HepG2 (cell line): ENCODE results near the gene COL5A1. TPM values are rescaled to one million over a fixed set of nuclear protein-coding genes. Genes with fewer than 3 reads are reported as not detected.

Experiments used
- ATAC-seq: fragments of 200-7000 bp; cut with Tn5 transposase; 3 replicates; pipeline ENCODE4 v1.9.1; 2020; ENCODE audit warnings: mild to moderate bottlenecking, moderate library complexity
- BruUV-seq: library from RNA; stranded (reverse); fragments of 400-500 nt; replicated peaks from 2 replicates; lab custom pipeline; 2021; lab: Mats Ljungman, UMichigan
- CTCF ChIA-PET: fragments of 300-600 bp; formaldehyde crosslinking; extraction: SDS; loops from one replicate; lab custom pipeline; 2021; ENCODE audit warnings: low total read pairs, inconsistent platforms, low intra/inter-chr PET ratio; lab: Yijun Ruan, JAX
- POLR2A ChIA-PET: fragments of 350-600 bp; sonication (Branson Sonifier 250); formaldehyde crosslinking; loops from one replicate; lab custom pipeline; 2020; ENCODE audit warnings: antibody characterized with exemption, inconsistent platforms; lab: Yijun Ruan, JAX
- DNase-seq: peaks from one replicate; pipeline ENCODE4 v3.0.0-alpha.2; 2015; ENCODE audit warnings: low spot score
- FAIRE-seq: peaks from 3 replicates; lab custom pipeline; 2011; peaks lifted over from hg19 to GRCh38; lab: Jason Lieb, UNC
- H2AFZ ChIP-seq: one replicate; pipeline ENCODE4 v1.6.1; 2011; ENCODE audit warnings: low read length, inconsistent platforms
- H3K27ac ChIP-seq: fragments of 300-600 bp; 3 replicates; pipeline ENCODE4 v1.8.0; 2011; ENCODE audit warnings: mixed run types, mild to moderate bottlenecking, mixed read lengths, low read length, inconsistent platforms; ENCODE audit not compliant: insufficient read depth; ENCODE audit errors: extremely low read length
- H3K27me3 ChIP-seq, 2 experiments: fragments of 200-600 bp in 1 of 2; 2 replicates in 1 of 2; 3 replicates in 1 of 2; pipeline versions ENCODE4 v1.6.0 to v1.8.0; 2011; ENCODE audit warnings: low read length in 2 of 2, mild to moderate bottlenecking in 2 of 2, moderate library complexity in 2 of 2, inconsistent platforms in 1 of 2; ENCODE audit not compliant: insufficient read depth in 2 of 2, control insufficient read depth in 1 of 2
- H3K36me3 ChIP-seq, 2 experiments: fragments of 200-600 bp in 1 of 2; replicated peaks in 1 of 2; 2 replicates in 1 of 2; 3 replicates in 1 of 2; pipeline versions ENCODE4 v1.5.1 to v1.8.0; 2011; ENCODE audit warnings: low read length in 2 of 2, inconsistent platforms in 1 of 2; ENCODE audit not compliant: insufficient read depth in 2 of 2, control insufficient read depth in 1 of 2
- H3K4me1 ChIP-seq: 2 replicates; pipeline ENCODE4 v1.5.1; 2012; ENCODE audit warnings: low read length, inconsistent platforms; ENCODE audit not compliant: insufficient read depth
- H3K4me2 ChIP-seq: 2 replicates; pipeline ENCODE4 v1.6.0; 2011; ENCODE audit warnings: low read depth, low read length, inconsistent platforms
- H3K4me3 ChIP-seq, 3 experiments: fragments of 200-600 bp in 1 of 3; sonication (generic), shearing (Covaris generic) in 1 of 3; replicated peaks in 1 of 3; 2 replicates each; pipeline ENCODE4 v1.5.1; 2011 to 2016; ENCODE audit warnings: low read length in 3 of 3, inconsistent platforms in 2 of 3, low read depth in 2 of 3, mild to moderate bottlenecking in 2 of 3, control low read depth in 1 of 3, mixed read lengths in 1 of 3; ENCODE audit not compliant: insufficient read depth in 1 of 3
- H3K79me2 ChIP-seq: one replicate; pipeline ENCODE4 v1.6.1; 2011; ENCODE audit warnings: low read length, inconsistent platforms; ENCODE audit not compliant: insufficient read depth
- H3K9ac ChIP-seq: 2 replicates; pipeline ENCODE4 v1.6.0; 2011; ENCODE audit warnings: mild to moderate bottlenecking, low read depth, low read length, inconsistent platforms; ENCODE audit not compliant: insufficient read depth
- H3K9me3 ChIP-seq: 2 replicates; pipeline ENCODE4 v1.5.1; 2012; ENCODE audit warnings: mild to moderate bottlenecking, low read length
- H4K20me1 ChIP-seq: 2 replicates; pipeline ENCODE4 v1.6.0; 2011; ENCODE audit warnings: inconsistent platforms, mild to moderate bottlenecking, low read length, moderate library complexity; ENCODE audit not compliant: insufficient read depth
- CSRNP1 ChIP-seq: sonication (generic); formaldehyde crosslinking; IDR thresholded peaks from 2 replicates; pipeline ENCODE4 v1.8.1; 2023; ENCODE audit warnings: mild to moderate bottlenecking, missing genetic modification reagents
- FLYWCH1 ChIP-seq: sonication (generic); formaldehyde crosslinking; IDR thresholded peaks from 2 replicates; pipeline ENCODE4 v1.8.1; 2023; ENCODE audit warnings: mild to moderate bottlenecking, missing genetic modification reagents
- GMEB2 ChIP-seq: IDR thresholded peaks from 2 replicates; pipeline ENCODE4 v1.6.1; 2016; ENCODE audit warnings: missing biosample characterization, missing genetic modification reagents, low read depth
- NCOA1 ChIP-seq: sonication (generic); formaldehyde crosslinking; IDR thresholded peaks from 2 replicates; pipeline ENCODE4 v1.9.0; 2021; ENCODE audit warnings: missing genetic modification reagents
- NFE2L1 ChIP-seq: sonication (generic); formaldehyde crosslinking; IDR thresholded peaks from 2 replicates; pipeline ENCODE4 v1.4.0; 2020; ENCODE audit warnings: missing genetic modification reagents, mild to moderate bottlenecking, borderline replicate concordance
- PBX2 ChIP-seq: IDR thresholded peaks from 2 replicates; pipeline ENCODE4 v1.6.1; 2016; ENCODE audit warnings: control low read depth
- SYNCRIP ChIP-seq: fragments of 200-400 bp; formaldehyde crosslinking; IDR thresholded peaks from 2 replicates; pipeline ENCODE4 v1.6.1; 2018; ENCODE audit warnings: mild to moderate bottlenecking, low read depth, low read length; ENCODE audit not compliant: insufficient read depth
- TFAP4 ChIP-seq: sonication (generic); IDR thresholded peaks from 2 replicates; pipeline ENCODE4 v1.6.1; 2016; ENCODE audit warnings: low read depth, borderline replicate concordance
- ZBTB21 ChIP-seq: sonication (generic); formaldehyde crosslinking; IDR thresholded peaks from 2 replicates; pipeline ENCODE4 v1.4.0; 2020; ENCODE audit warnings: missing genetic modification reagents
- ZBTB4 ChIP-seq: sonication (generic); formaldehyde crosslinking; IDR thresholded peaks from 2 replicates; pipeline ENCODE4 v1.4.0; 2020; ENCODE audit warnings: missing genetic modification reagents, mild to moderate bottlenecking, borderline replicate concordance
- ZFP90 ChIP-seq: sonication (generic); formaldehyde crosslinking; IDR thresholded peaks from 2 replicates; pipeline ENCODE4 v1.8.0; 2022; ENCODE audit warnings: missing genetic modification reagents, mild to moderate bottlenecking, inconsistent platforms, borderline replicate concordance
- ZNF143 ChIP-seq: sonication (generic); formaldehyde crosslinking; IDR thresholded peaks from 2 replicates; pipeline ENCODE4 v1.4.0; 2020; ENCODE audit warnings: missing genetic modification reagents
- ZNF616 ChIP-seq: sonication (generic); formaldehyde crosslinking; IDR thresholded peaks from 2 replicates; pipeline ENCODE4 v1.5.0; 2020; ENCODE audit warnings: low read depth, mild to moderate bottlenecking, missing genetic modification reagents
- ZNF75D ChIP-seq: sonication (generic); formaldehyde crosslinking; IDR thresholded peaks from 2 replicates; pipeline ENCODE4 v1.8.1; 2023; ENCODE audit warnings: missing genetic modification reagents, mild to moderate bottlenecking, borderline replicate concordance
- ZSCAN9 ChIP-seq: IDR thresholded peaks from 2 replicates; pipeline ENCODE4 v1.6.1; 2016; ENCODE audit warnings: borderline replicate concordance
- whole genome bisulfite sequencing: methylation state at CpG from one replicate; pipeline ENCODE4 v1.1.6; 2017; ENCODE audit warnings: low lambda C conversion rate; 5-methylcytosine and 5-hydroxymethylcytosine counted together
- in situ Hi-C: cut with HindIII; loops from 2 replicates; pipeline ENCODE4 v1.10.0; 2017; ENCODE audit warnings: low pct_unique_long_range_greater_than_20kb; ENCODE audit not compliant: extremely low pct_ligation_motif_present
- intact Hi-C: fragments of 100-400 bp; cut with micrococcal nuclease; formaldehyde crosslinking; loops from one replicate; pipeline ENCODE4 v1.10.0; 2022; ENCODE audit not compliant: unreplicated experiment
- polyA plus RNA-seq, 8 experiments: library from polyadenylated mRNA; depleted of rRNA in 3 of 8; stranded (reverse) in 7 of 8; unstranded in 1 of 8; fragments of >200 nt; fragmentation: Illumina TruSeq in 4 of 8; extraction: Trizol in 4 of 8; gene quantifications; 2 replicates each; pipeline versions ENCODE4 v1.2.1 to v1.2.3, GENCODE V29; 2011 to 2016; ENCODE audit warnings: low read depth in 4 of 8, missing spikeins in 1 of 8, mixed read lengths in 1 of 8; ENCODE audit not compliant: insufficient read depth in 1 of 8
- total RNA-seq, 5 experiments: library from RNA; depleted of rRNA; stranded (reverse); fragments of >200 nt; fragmentation: Illumina TruSeq; extraction: Trizol; gene quantifications; 2 replicates each; pipeline ENCODE4 v1.2.3, GENCODE V29; 2016; ENCODE audit warnings: low read depth in 1 of 5

COL5A1 gene
- total and polyA plus RNA-seq, 2 of the 13 experiments (the other 11 are each of a cell fraction or from before 2014, with no cell fraction given) = not detected

GRCh38 chr9:134812343-134812673 is 170.7 kb downstream of the COL5A1 start:
- no peak for TF ChIP-seq SYNCRIP
- no peak for TF ChIP-seq FLYWCH1 (CRISPR knock-in tag)
- no peak for TF ChIP-seq ZBTB21
- no peak for TF ChIP-seq NCOA1
- no peak for TF ChIP-seq ZBTB4
- no peak for TF ChIP-seq PBX2
- no peak for TF ChIP-seq ZSCAN9 (CRISPR knock-in tag)
- no peak for TF ChIP-seq NFE2L1 (CRISPR knock-in tag)
- no peak for TF ChIP-seq ZFP90 (CRISPR knock-in tag)
- TF ChIP-seq ZNF143 (CRISPR knock-in tag) = no peak
- TF ChIP-seq ZNF75D (CRISPR knock-in tag) = no peak
- TF ChIP-seq GMEB2 = no peak
- TF ChIP-seq ZNF616 = no peak
- no peak for TF ChIP-seq CSRNP1 (CRISPR knock-in tag)
- TF ChIP-seq TFAP4 = no peak
- WGBS = 3% methylated on average over 8 of the region's 11 CpGs
- no peaks in the 10 kb centered on the region for H4K20me1 ChIP-seq
- H3K27ac ChIP-seq = no peak overlapping the region
- BruUV-seq = no TSS peak
- H3K4me3 ChIP-seq = no peak overlapping the region
- ChIA-PET POLR2A (no interaction called here), CTCF (no interaction called here)
- no peak for ATAC-seq
- no peaks in the 10 kb centered on the region for H3K79me2 ChIP-seq
- no peaks in the 10 kb centered on the region for H3K36me3 ChIP-seq
- no peak overlapping the region for H3K4me2 ChIP-seq
- in situ Hi-C loops (no loop called here), intact Hi-C loops (no loop called here)
- FAIRE-seq = no peak
- no peak for DNase-seq
- no peak overlapping the region for H2AFZ ChIP-seq
- H3K9ac ChIP-seq = no peak overlapping the region
- H3K4me1 ChIP-seq = no peaks in the 10 kb centered on the region
- peaks cover 6 to 76% of the 10 kb centered on the region in 2 experiments; a peak in 3 of 5 replicates for H3K27me3 ChIP-seq
- H3K9me3 ChIP-seq = no peaks in the 10 kb centered on the region
